Fibroblast of mammary gland (primary cell): ENCODE data around the gene CADM1.

Experiments
- DNase-seq: peaks from one replicate; pipeline ENCODE4 v3.0.0-alpha.2; 2010; ENCODE audit warnings: low read depth
- H3K4me3 ChIP-seq: 2 replicates; pipeline ENCODE4 v1.5.1; 2011; ENCODE audit warnings: low read depth, mild to moderate bottlenecking, low read length, moderate library complexity; ENCODE audit not compliant: control insufficient read depth
- CTCF ChIP-seq: conservative IDR thresholded peaks from 2 replicates; pipeline ENCODE4 v1.5.1; 2011; ENCODE audit warnings: low read depth, low read length, inconsistent platforms; ENCODE audit not compliant: control insufficient read depth, insufficient read depth

The CADM1 gene

GRCh38 chr11:115194802-115195110 is 309.5 kb downstream of the CADM1 start:
- H3K4me3 ChIP-seq: no peak overlapping the region
- no peak for DNase-seq
- TF ChIP-seq CTCF: no peak

GRCh38 chr11:115193914-115194801 is 310.1 kb downstream of the CADM1 start:
- no peak for DNase-seq
- H3K4me3 ChIP-seq: no peak overlapping the region
- no peak for TF ChIP-seq CTCF

GRCh38 chr11:115191761-115192160 is 312.5 kb downstream of the CADM1 start:
- H3K4me3 ChIP-seq: no peak overlapping the region
- TF ChIP-seq CTCF: no peak

GRCh38 chr11:115190196-115190595 is 314.0 kb downstream of the CADM1 start:
- H3K4me3 ChIP-seq: no peak overlapping the region
- TF ChIP-seq CTCF: no peak
- DNase-seq: no peak

More at GRCh38 chr11:115191761-115192160, 312.5 kb downstream of the CADM1 start:
- no peak for DNase-seq

GRCh38 chr11:115188898-115189278 is 315.3 kb downstream of the CADM1 start:
- no peak for TF ChIP-seq CTCF
- H3K4me3 ChIP-seq: no peak overlapping the region
- DNase-seq: no peak

GRCh38 chr11:115188188-115188897 is 315.9 kb downstream of the CADM1 start:
- TF ChIP-seq CTCF: no peak
- DNase-seq: no peak
- H3K4me3 ChIP-seq: no peak overlapping the region
